Left ventricle myocardium inferior (tissue), 1 donor: ENCODE measurements around the gene HEG1. TPM values are rescaled to one million over a fixed set of nuclear protein-coding genes. Genes with fewer than 3 reads are reported as not detected.

Experiments
- DNase-seq: peaks from one replicate; pipeline ENCODE4 v3.0.0-alpha.2; 2020
- H3K27ac ChIP-seq: fragments of 200-600 bp; replicated peaks from 2 replicates; pipeline ENCODE4 v1.8.0; 2021
- H3K27me3 ChIP-seq: fragments of 200-600 bp; 2 replicates; pipeline ENCODE4 v1.8.0; 2021; ENCODE audit warnings: low read depth
- H3K36me3 ChIP-seq: fragments of 200-600 bp; 2 replicates; pipeline ENCODE4 v1.8.0; 2021
- H3K4me1 ChIP-seq: fragments of 200-600 bp; 2 replicates; pipeline ENCODE4 v1.8.0; 2021
- H3K4me3 ChIP-seq: fragments of 200-600 bp; 2 replicates; pipeline ENCODE4 v1.8.0; 2021; ENCODE audit warnings: mild to moderate bottlenecking, moderate library complexity
- H3K9me3 ChIP-seq: fragments of 200-600 bp; replicated peaks from 2 replicates; pipeline ENCODE4 v1.8.0; 2021
- CTCF ChIP-seq: fragments of 200-600 bp; IDR thresholded peaks from 2 replicates; pipeline ENCODE4 v1.8.0; 2021; ENCODE audit warnings: antibody characterized with exemption, mild to moderate bottlenecking, borderline replicate concordance
- intact Hi-C: fragments of 100-400 bp; cut with micrococcal nuclease; formaldehyde crosslinking; loops from one replicate; pipeline ENCODE4 v1.11.0; 2022
- total RNA-seq: library from RNA; stranded (reverse); fragmentation: NEBNext Ultra II Directional; extraction: Animal tissue kit (Norgen Biotek cat#: 25700); gene quantifications from one replicate; pipeline ENCODE4 v1.2.1, GENCODE V29; 2021
- donor health status: DM: no; HTN: yes; CAD: no; lungs with severe emphysema.

The HEG1 gene
- total RNA-seq, 1 donor from 2014 or later, result 105 TPM

- peaks cover 70% of the 10 kb centered on the region for H3K4me1 ChIP-seq
- no peaks in the 10 kb centered on the region for H3K27me3 ChIP-seq
- H3K4me3 ChIP-seq, result no peak overlapping the region
- H3K27ac ChIP-seq, result no peak overlapping the region
- no peak for DNase-seq
- no peaks in the 10 kb centered on the region for H3K9me3 ChIP-seq
- no peak for TF ChIP-seq CTCF
- H3K36me3 ChIP-seq, result peaks cover 98% of the 10 kb centered on the region
- intact Hi-C loops, result no loop called here
Observed at GRCh38 chr3:125010393-125010792, 45.4 kb downstream of the HEG1 start.

- Histone ChIP-seq H3K9me3 (no peaks in the 10 kb centered on the region), H3K27me3 (no peaks in the 10 kb centered on the region), H3K4me1 (peaks cover 70% of the 10 kb centered on the region), H3K27ac (no peak overlapping the region), H3K36me3 (peaks cover 98% of the 10 kb centered on the region), H3K4me3 (no peak overlapping the region)
- intact Hi-C loops, result no loop called here
- TF ChIP-seq CTCF, result no peak
- DNase-seq, result no peak
Observed at GRCh38 chr3:125008766-125009165, 47.0 kb downstream of the HEG1 start.

GRCh38 chr3:125006291-125006731 is 49.5 kb downstream of the HEG1 start:
- Histone ChIP-seq H3K4me1 (peaks cover 75% of the 10 kb centered on the region), H3K9me3 (no peaks in the 10 kb centered on the region), H3K4me3 (no peak overlapping the region), H3K27ac (peak overlapping the region; percentile 69), H3K27me3 (no peaks in the 10 kb centered on the region), H3K36me3 (peaks cover 98% of the 10 kb centered on the region)
- intact Hi-C loops, result no loop called here
- DNase-seq, result no peak
- no peak for TF ChIP-seq CTCF

- intact Hi-C loops, result no loop called here
- DNase-seq, result no peak
- Histone ChIP-seq H3K4me1 (peaks cover 75% of the 10 kb centered on the region), H3K27me3 (no peaks in the 10 kb centered on the region), H3K36me3 (peaks cover 98% of the 10 kb centered on the region), H3K9me3 (no peaks in the 10 kb centered on the region), H3K4me3 (no peak overlapping the region), H3K27ac (peak overlapping the region; percentile 69)
- TF ChIP-seq CTCF, result no peak
Observed at GRCh38 chr3:125005676-125006075, 50.1 kb downstream of the HEG1 start.

GRCh38 chr3:125005222-125005621 is 50.6 kb downstream of the HEG1 start:
- Histone ChIP-seq H3K4me3 (no peak overlapping the region), H3K27ac (peak overlapping the region; percentile 69), H3K9me3 (no peaks in the 10 kb centered on the region), H3K27me3 (no peaks in the 10 kb centered on the region), H3K4me1 (peaks cover 75% of the 10 kb centered on the region), H3K36me3 (peaks cover 98% of the 10 kb centered on the region)
- DNase-seq, result no peak
- intact Hi-C loops, result no loop called here
- no peak for TF ChIP-seq CTCF
